SU-DHL-6 (cell line): ENCODE results near the gene LCN9.

ENCODE experiments used
- H2AFZ ChIP-seq: fragments of 200-600 bp; sonication (generic); 2 replicates; pipeline ENCODE4 v1.6.1; 2014; ENCODE audit warnings: low read depth, mild to moderate bottlenecking, moderate library complexity, mixed read lengths, antibody characterized with exemption, low read length; ENCODE audit not compliant: severe bottlenecking
- H3F3A ChIP-seq: fragments of 200-600 bp; shearing (Covaris generic); 2 replicates; pipeline ENCODE4 v1.6.0; 2016; ENCODE audit warnings: antibody characterized with exemption, mild to moderate bottlenecking; ENCODE audit not compliant: insufficient read depth
- H3K27ac ChIP-seq: fragments of 200-600 bp; sonication (generic); 2 replicates; pipeline ENCODE4 v1.5.1; 2016; ENCODE audit warnings: low read depth, mild to moderate bottlenecking, low read length, moderate library complexity, mixed read lengths
- H3K27me3 ChIP-seq: fragments of 200-600 bp; sonication (generic), shearing (Covaris generic); 2 replicates; pipeline ENCODE4 v1.6.0; 2014; ENCODE audit warnings: mild to moderate bottlenecking, low read length
- H3K36me3 ChIP-seq: fragments of 200-600 bp; sonication (generic); 2 replicates; pipeline ENCODE4 v1.6.1; 2014; ENCODE audit warnings: mild to moderate bottlenecking, low read length, mixed read lengths
- H3K4me2 ChIP-seq: fragments of 300-600, 200-600 bp; shearing (Covaris generic), sonication (generic); 2 replicates; pipeline ENCODE4 v1.6.0; 2014; ENCODE audit warnings: low read length, low read depth, mild to moderate bottlenecking; ENCODE audit not compliant: poor library complexity, severe bottlenecking
- H3K4me3 ChIP-seq: fragments of 200-600 bp; sonication (generic); 2 replicates; pipeline ENCODE4 v1.5.1; 2014; ENCODE audit warnings: antibody characterized with exemption, low read length, mild to moderate bottlenecking, mixed read lengths; ENCODE audit not compliant: insufficient read depth, poor library complexity, severe bottlenecking
- H3K79me2 ChIP-seq: fragments of 200-600 bp; sonication (generic); 2 replicates; pipeline ENCODE4 v1.6.1; 2014; ENCODE audit warnings: mild to moderate bottlenecking, low read length, moderate library complexity; ENCODE audit not compliant: insufficient read depth
- H3K9ac ChIP-seq: fragments of 200-600 bp; sonication (generic); 2 replicates; pipeline ENCODE4 v1.7.0; 2014; ENCODE audit warnings: mild to moderate bottlenecking, low read length
- H3K9me2 ChIP-seq: fragments of 200-600 bp; sonication (generic); replicated peaks from 2 replicates; pipeline ENCODE4 v1.6.1; 2014; ENCODE audit warnings: low read length; ENCODE audit not compliant: insufficient read depth
- H3K9me3 ChIP-seq: fragments of 200-600 bp; sonication (generic); 2 replicates; pipeline ENCODE4 v1.6.1; 2014; ENCODE audit warnings: low read length, mixed read lengths; ENCODE audit not compliant: insufficient read depth
- H4K20me1 ChIP-seq: fragments of 200-600 bp; sonication (generic); 2 replicates; pipeline ENCODE4 v1.6.1; 2014; ENCODE audit warnings: low read depth, mild to moderate bottlenecking, antibody characterized with exemption, low read length, moderate library complexity, mixed read lengths
- EZH2phosphoT487 ChIP-seq: fragments of 200-600 bp; sonication (generic), shearing (Covaris generic); conservative IDR thresholded peaks from 2 replicates; pipeline ENCODE4 v1.6.1; 2018; ENCODE audit warnings: mild to moderate bottlenecking, antibody characterized with exemption, low read length, moderate library complexity, mixed read lengths
- TF ChIP-seq, protein P1 (sequence below): fragments of 200-600 bp; sonication (generic); IDR thresholded peaks from one replicate; pipeline ENCODE4 v1.5.1; 2017; ENCODE audit warnings: antibody characterized with exemption, mild to moderate bottlenecking, low read length, moderate library complexity; ENCODE audit not compliant: insufficient read depth, poor library complexity, severe bottlenecking

LCN9 gene

DNA sequence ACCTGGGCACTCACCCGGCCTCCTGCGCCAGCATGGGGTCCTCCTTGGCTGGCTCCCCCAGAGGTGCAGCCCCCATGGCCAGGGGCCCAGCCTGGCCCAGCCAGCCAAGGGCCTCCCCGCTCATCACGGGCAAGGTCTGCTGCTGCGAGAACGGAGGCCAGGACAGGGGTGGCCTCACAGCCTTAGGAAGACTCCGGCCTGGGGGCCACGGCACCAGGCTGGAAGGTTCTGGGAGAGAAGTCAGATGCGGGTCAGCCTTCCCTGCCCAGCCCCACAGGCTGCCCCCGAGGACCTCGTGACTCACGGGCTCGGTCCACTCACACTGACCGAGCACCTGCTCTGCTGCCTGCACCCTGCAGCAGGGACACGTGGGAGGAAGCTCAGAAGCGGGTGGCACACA lies 31.9 kb downstream of the LCN9 start:
- Histone ChIP-seq H3F3A (no peaks in the 10 kb centered on the region), H3K79me2 (no peaks in the 10 kb centered on the region), H2AFZ (no peak overlapping the region), H3K36me3 (no peaks in the 10 kb centered on the region), H3K9me3 (no peaks in the 10 kb centered on the region), H3K9ac (no peak overlapping the region), H3K27me3 (no peaks in the 10 kb centered on the region), H4K20me1 (no peaks in the 10 kb centered on the region; the same call in 1 of the 2 replicates), H3K9me2 (no peaks in the 10 kb centered on the region), H3K4me3 (no peak overlapping the region), H3K27ac (no peak overlapping the region), H3K4me2 (no peak overlapping the region)
- no peak for TF ChIP-seq EZH2phosphoT487
- TF ChIP-seq, protein P1, sequence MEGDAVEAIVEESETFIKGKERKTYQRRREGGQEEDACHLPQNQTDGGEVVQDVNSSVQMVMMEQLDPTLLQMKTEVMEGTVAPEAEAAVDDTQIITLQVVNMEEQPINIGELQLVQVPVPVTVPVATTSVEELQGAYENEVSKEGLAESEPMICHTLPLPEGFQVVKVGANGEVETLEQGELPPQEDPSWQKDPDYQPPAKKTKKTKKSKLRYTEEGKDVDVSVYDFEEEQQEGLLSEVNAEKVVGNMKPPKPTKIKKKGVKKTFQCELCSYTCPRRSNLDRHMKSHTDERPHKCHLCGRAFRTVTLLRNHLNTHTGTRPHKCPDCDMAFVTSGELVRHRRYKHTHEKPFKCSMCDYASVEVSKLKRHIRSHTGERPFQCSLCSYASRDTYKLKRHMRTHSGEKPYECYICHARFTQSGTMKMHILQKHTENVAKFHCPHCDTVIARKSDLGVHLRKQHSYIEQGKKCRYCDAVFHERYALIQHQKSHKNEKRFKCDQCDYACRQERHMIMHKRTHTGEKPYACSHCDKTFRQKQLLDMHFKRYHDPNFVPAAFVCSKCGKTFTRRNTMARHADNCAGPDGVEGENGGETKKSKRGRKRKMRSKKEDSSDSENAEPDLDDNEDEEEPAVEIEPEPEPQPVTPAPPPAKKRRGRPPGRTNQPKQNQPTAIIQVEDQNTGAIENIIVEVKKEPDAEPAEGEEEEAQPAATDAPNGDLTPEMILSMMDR = no peak

DNA sequence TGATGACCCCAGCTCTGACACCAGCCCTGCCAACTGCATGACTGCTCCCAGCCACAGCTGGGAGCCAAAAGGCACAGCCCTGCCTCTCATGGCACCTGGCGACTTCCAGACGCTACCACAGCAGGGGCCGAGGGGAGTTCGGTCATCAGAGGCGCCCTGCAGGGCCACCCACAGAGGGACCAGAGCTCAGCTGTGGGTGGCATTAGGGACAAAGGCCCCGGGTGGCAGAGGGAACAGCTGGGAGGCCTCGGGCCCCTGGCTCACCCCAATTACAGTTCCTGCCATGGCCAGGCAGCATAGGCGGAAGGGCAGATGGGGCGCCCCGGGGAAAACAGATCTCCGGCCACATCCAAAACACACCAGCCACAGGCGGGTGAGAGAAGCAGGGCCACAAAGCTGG lies 32.5 kb downstream of the LCN9 start:
- Histone ChIP-seq H3K27me3 (no peaks in the 10 kb centered on the region), H3K27ac (no peak overlapping the region), H3K9ac (no peak overlapping the region), H4K20me1 (no peaks in the 10 kb centered on the region; the same call in 1 of the 2 replicates), H3K9me2 (no peaks in the 10 kb centered on the region), H3K4me2 (no peak overlapping the region), H3K36me3 (no peaks in the 10 kb centered on the region), H3F3A (no peaks in the 10 kb centered on the region), H3K4me3 (no peak overlapping the region), H3K79me2 (no peaks in the 10 kb centered on the region), H2AFZ (no peak overlapping the region), H3K9me3 (no peaks in the 10 kb centered on the region)
- TF ChIP-seq, protein P1 = no peak
- TF ChIP-seq EZH2phosphoT487 = no peak

DNA sequence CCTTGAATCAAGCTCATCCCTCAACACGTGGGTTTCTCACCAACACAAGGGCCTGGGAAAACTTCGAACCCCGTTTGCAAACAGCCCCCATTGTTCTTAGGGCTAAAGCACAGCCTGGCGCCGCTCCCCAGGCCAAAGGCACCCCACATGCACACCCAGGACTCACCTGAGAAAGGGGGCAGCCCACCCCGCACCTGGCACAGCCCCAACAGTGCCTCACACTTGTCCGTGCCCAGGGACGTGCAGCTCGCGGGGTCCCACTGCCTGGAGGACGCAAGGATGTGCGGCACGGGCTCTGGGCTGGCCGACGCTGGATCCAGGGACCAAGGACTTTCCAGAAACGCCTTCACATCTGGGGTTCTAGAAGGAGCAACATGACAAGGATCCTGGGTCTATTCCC lies 33.3 kb downstream of the LCN9 start:
- TF ChIP-seq, protein P1 = no peak
- TF ChIP-seq EZH2phosphoT487 = no peak
- Histone ChIP-seq H3K9me2 (no peaks in the 10 kb centered on the region), H3K9me3 (no peaks in the 10 kb centered on the region), H3K27me3 (no peaks in the 10 kb centered on the region), H2AFZ (no peak overlapping the region), H3K36me3 (no peaks in the 10 kb centered on the region), H3K27ac (no peak overlapping the region), H3F3A (no peaks in the 10 kb centered on the region), H3K4me2 (no peak overlapping the region), H3K79me2 (no peaks in the 10 kb centered on the region), H3K4me3 (no peak overlapping the region), H3K9ac (no peak overlapping the region), H4K20me1 (no peaks in the 10 kb centered on the region; the same call in 1 of the 2 replicates)
